Left lobe of liver (tissue), 2 donors: Measurements from ENCODE around the gene KNDC1. TPM values are rescaled to one million over a fixed set of nuclear protein-coding genes. Genes with fewer than 3 reads are reported as not detected.
"Not testable (repeated sequence)": the region's sequence is repeated elsewhere in the genome, so short reads cannot be mapped to it uniquely, and the experiment has no call there.

ENCODE experiments used
- ATAC-seq: fragments of 200-7000 bp; cut with Tn5 transposase; one replicate; pipeline ENCODE4 v1.9.1; 2020; ENCODE audit warnings: mild to moderate bottlenecking, moderate library complexity
- DNase-seq: peaks from one replicate; pipeline ENCODE4 v3.0.0-alpha.2; 2020; ENCODE audit warnings: low spot score
- total RNA-seq: library from RNA; stranded (reverse); gene quantifications from one replicate; pipeline ENCODE4 v1.2.1, GENCODE V29; 2021
- donor health status: DM: no; HTN: no; CAD: no; lungs with moderate emphysema.
- donor health status: DM: no; HTN: yes; CAD: no.

KNDC1 gene
- total RNA-seq: 8.5 TPM

GRCh38 chr10:133159950-133160825, at the start of gene KNDC1:
Gene KNDC1, plus strand, starts transcription at chr10:133160219. Its CDS starts 249 bp downstream, at chr10:133160468.
- DNase-seq: no peak
- peak; percentile 39 for ATAC-seq

GRCh38 chr10:133110609-133111275, 49.3 kb upstream of the KNDC1 start:
- DNase-seq (no peak), ATAC-seq (peak; percentile 25)

- ATAC-seq, DNase-seq: not testable (repeated sequence)
These were observed 48.4 kb upstream of the KNDC1 start for GRCh38 chr10:133111640-133112039.

GRCh38 chr10:133113146-133113830, 46.7 kb upstream of the KNDC1 start:
- no peak for ATAC-seq
- DNase-seq: no peak

- DNase-seq (no peak), ATAC-seq (no peak)
These were observed 46.2 kb upstream of the KNDC1 start for GRCh38 chr10:133113847-133114246.

- DNase-seq (no peak), ATAC-seq (no peak)
These were observed 45.8 kb upstream of the KNDC1 start for GRCh38 chr10:133114251-133114650.

GRCh38 chr10:133114726-133115452, 45.1 kb upstream of the KNDC1 start:
- no peak for ATAC-seq
- no peak for DNase-seq

- no peak for ATAC-seq
- DNase-seq: no peak
These were observed 44.6 kb upstream of the KNDC1 start for GRCh38 chr10:133115453-133115842.

GRCh38 chr10:133115976-133116375, 44.0 kb upstream of the KNDC1 start:
- ATAC-seq: no peak

GRCh38 chr10:133116455-133116854, 43.6 kb upstream of the KNDC1 start:
- DNase-seq (no peak), ATAC-seq (no peak)

More at GRCh38 chr10:133115976-133116375, 44.0 kb upstream of the KNDC1 start:
- no peak for DNase-seq

- DNase-seq: no peak
- ATAC-seq: no peak
These were observed 42.9 kb upstream of the KNDC1 start for GRCh38 chr10:133117036-133117687.

GRCh38 chr10:133117688-133118071, 42.3 kb upstream of the KNDC1 start:
- no peak for DNase-seq

GRCh38 chr10:133121479-133121878, 38.5 kb upstream of the KNDC1 start:
- no peak for DNase-seq
- ATAC-seq: no peak

More at GRCh38 chr10:133117688-133118071, 42.3 kb upstream of the KNDC1 start:
- no peak for ATAC-seq

GRCh38 chr10:133122171-133122935, 37.7 kb upstream of the KNDC1 start:
- DNase-seq: no peak
- ATAC-seq: peak; percentile 12

GRCh38 chr10:133123050-133123745, 36.8 kb upstream of the KNDC1 start:
- no peak for DNase-seq
- ATAC-seq: no peak

GRCh38 chr10:133123746-133124356, 36.2 kb upstream of the KNDC1 start:
- DNase-seq: no peak
- no peak for ATAC-seq

GRCh38 chr10:133124357-133125211, 35.4 kb upstream of the KNDC1 start:
- DNase-seq (no peak), ATAC-seq (peak; percentile 80)

- ATAC-seq (no peak), DNase-seq (no peak)
These were observed 34.1 kb upstream of the KNDC1 start for GRCh38 chr10:133125901-133126300.
